ENCODE data around the gene DMTF1. TPM values are rescaled to one million over a fixed set of nuclear protein-coding genes. Genes with fewer than 3 reads are reported as not detected.

DMTF1 gene
- total and polyA plus RNA-seq, 2 of the 8 experiments (the other 6 are each of a cell fraction or from before 2014, with no cell fraction given), result 86.0 to 115 TPM

DNA sequence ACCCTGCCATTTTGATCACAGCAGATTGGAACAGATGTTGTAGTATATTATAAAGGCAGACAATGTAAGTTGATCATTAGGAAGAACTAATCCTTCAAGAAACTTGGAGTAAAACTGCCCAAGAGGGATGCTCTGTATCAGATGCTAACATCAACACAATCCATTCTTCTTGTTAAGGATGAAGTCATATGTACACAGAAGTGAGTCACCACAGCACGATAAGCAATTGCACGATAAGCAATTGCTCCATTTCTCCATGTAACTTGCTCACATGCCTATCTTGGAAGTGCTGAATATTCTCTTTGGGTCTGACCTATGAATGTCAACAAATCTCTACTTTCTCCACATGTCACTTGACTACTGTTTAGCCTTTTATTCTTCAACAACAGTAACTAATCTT, 41.5 kb upstream of the DMTF1 start:
- CTCF ChIA-PET (ENCODE audit: partially characterized antibody), result no interaction called here
- H3K4me3 ChIP-seq (ENCODE audit: extremely low read depth in 1 of 4, insufficient read depth in 2 of 4, low read depth in 3 of 4, low read length in 4 of 4), result no peak overlapping the region
- H2AK5ac ChIP-seq (ENCODE audit: low read depth, low read length), result no peak overlapping the region
- POLR2A ChIA-PET (ENCODE audit: partially characterized antibody), result no interaction called here
- FAIRE-seq, result no peak
- WGBS, 2 experiments (ENCODE audit: extremely low coverage in 1 of 2, insufficient coverage in 1 of 2, insufficient read length in 1 of 2, insufficient replicate concordance in 2 of 2, low coverage in 1 of 2, low lambda C conversion rate in 2 of 2, missing lambda C conversion rate in 1 of 2), result 94% methylated on average over 2 of the region's 2 CpGs; no CpG with 5 or more reads in 1 of the 2 experiments
- H3K23me2 ChIP-seq (ENCODE audit: low read depth, low read length), result no peaks in the 10 kb centered on the region; the same call in 1 of the 2 replicates
- H2AFZ ChIP-seq (ENCODE audit: low read length), result no peak overlapping the region
- H3K27ac ChIP-seq (ENCODE audit: low read depth, low read length), result no peak overlapping the region
- TF ChIP-seq RXRA (IDR thresholded peaks at IDR 0.05; ENCODE audit: insufficient read depth, low read depth, low read length) (no peak), TBP (IDR thresholded peaks at IDR 0.05; ENCODE audit: low read depth, low read length) (no peak), SP1 (IDR thresholded peaks at IDR 0.05; ENCODE audit: low read depth, low read length) (no peak), EGR1 (IDR thresholded peaks at IDR 0.05; ENCODE audit: borderline replicate concordance, low read depth, low read length) (no peak)
- no peak overlapping the region for H3K4me2 ChIP-seq (ENCODE audit: insufficient read depth in 1 of 2, low read depth in 2 of 2, low read length in 2 of 2)
- no peak overlapping the region for H3K56ac ChIP-seq (replicated peaks; ENCODE audit: insufficient read length, low read depth, low read length)
- no peak overlapping the region for H2BK15ac ChIP-seq (ENCODE audit: low read length)
- H4K5ac ChIP-seq (ENCODE audit: insufficient read length, low read depth, low read length), result no peak overlapping the region
- no peak overlapping the region for H2BK12ac ChIP-seq (ENCODE audit: low read depth, low read length)
- no peak overlapping the region for H2BK5ac ChIP-seq (ENCODE audit: low read depth, low read length)
- peaks cover 4 to 8% of the 10 kb centered on the region in 2 experiments; a peak in 2 of 4 replicates for H3K9me3 ChIP-seq (ENCODE audit: insufficient read depth in 2 of 2, low read depth in 1 of 2, low read length in 1 of 2)
- no peak overlapping the region for H4K8ac ChIP-seq (ENCODE audit: extremely low read depth, insufficient read depth, low read length)
- H3K4ac ChIP-seq (replicated peaks; ENCODE audit: insufficient read length, low read depth, low read length), result no peak overlapping the region
- H3K14ac ChIP-seq (ENCODE audit: insufficient read length), result no peak overlapping the region
- no peak overlapping the region for H2BK20ac ChIP-seq (ENCODE audit: low read length)
- H3K79me2 ChIP-seq (ENCODE audit: control insufficient read depth in 1 of 2, insufficient read depth in 2 of 2, low read length in 2 of 2), result no peaks in the 10 kb centered on the region
- no peaks in the 10 kb centered on the region for H4K20me1 ChIP-seq (replicated peaks in 1 of 2; ENCODE audit: control insufficient read depth in 1 of 2, insufficient read depth in 2 of 2, low read length in 2 of 2)
- H3K9ac ChIP-seq (replicated peaks in 1 of 4; ENCODE audit: extremely low read depth in 1 of 4, low read depth in 3 of 4, low read length in 3 of 4), result no peak overlapping the region
- no peak for DNase-seq (ENCODE audit: low read depth in 1 of 2, low spot score in 2 of 2)
- no peak overlapping the region for H4K91ac ChIP-seq (replicated peaks; ENCODE audit: insufficient read length, low read length)
- no peaks in the 10 kb centered on the region for H3K27me3 ChIP-seq (replicated peaks in 1 of 4; ENCODE audit: control insufficient read depth in 3 of 4, extremely low read depth in 1 of 4, insufficient read depth in 3 of 4, low read length in 3 of 4)
- H3K4me1 ChIP-seq (replicated peaks in 1 of 4; ENCODE audit: control insufficient read depth in 3 of 4, insufficient read depth in 4 of 4, low read length in 3 of 4), result no peaks in the 10 kb centered on the region
- H2BK120ac ChIP-seq (replicated peaks; ENCODE audit: low read depth, low read length), result no peak overlapping the region
- no peak overlapping the region for H3K23ac ChIP-seq (ENCODE audit: insufficient read length)
- no peaks in the 10 kb centered on the region; a peak in 1 of 8 replicates for H3K36me3 ChIP-seq (ENCODE audit: control insufficient read depth in 2 of 4, insufficient read depth in 4 of 4, low read length in 3 of 4)
- no peaks in the 10 kb centered on the region for H3K79me1 ChIP-seq (ENCODE audit: low read depth, low read length)
- H3K18ac ChIP-seq (ENCODE audit: extremely low read depth, low read length), result no peak overlapping the region
